ENCODE measurements around the gene CDK12.
A peak's percentile ranks its signal among the peaks of the same experiment; 100 is the strongest.
"Not testable (repeated sequence)": the region's sequence is repeated elsewhere in the genome, so short reads cannot be mapped to it uniquely, and the experiment has no call there.

Gene CDK12

DNA sequence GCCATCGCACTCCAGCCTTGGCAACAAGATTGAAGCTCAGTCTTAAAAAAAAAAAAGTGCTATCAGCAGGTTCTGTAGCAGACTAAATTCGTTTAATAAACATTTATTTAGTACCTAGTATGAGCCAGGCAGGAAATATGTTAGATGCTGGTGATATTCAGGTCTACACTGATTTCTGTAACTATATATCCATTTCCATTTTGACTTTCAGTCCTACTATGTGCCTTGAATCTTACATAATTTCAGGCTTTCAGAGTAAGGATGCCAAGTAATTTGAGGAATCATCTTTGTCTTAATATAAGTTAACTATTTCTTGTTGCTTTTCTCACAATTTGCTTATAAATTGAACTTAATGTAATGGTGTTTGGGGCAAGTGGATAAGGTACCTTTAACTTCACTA lies 46.2 kb downstream of the CDK12 start:
- DNase-seq (ENCODE audit: low read depth in 2 of 2): no peak

DNA sequence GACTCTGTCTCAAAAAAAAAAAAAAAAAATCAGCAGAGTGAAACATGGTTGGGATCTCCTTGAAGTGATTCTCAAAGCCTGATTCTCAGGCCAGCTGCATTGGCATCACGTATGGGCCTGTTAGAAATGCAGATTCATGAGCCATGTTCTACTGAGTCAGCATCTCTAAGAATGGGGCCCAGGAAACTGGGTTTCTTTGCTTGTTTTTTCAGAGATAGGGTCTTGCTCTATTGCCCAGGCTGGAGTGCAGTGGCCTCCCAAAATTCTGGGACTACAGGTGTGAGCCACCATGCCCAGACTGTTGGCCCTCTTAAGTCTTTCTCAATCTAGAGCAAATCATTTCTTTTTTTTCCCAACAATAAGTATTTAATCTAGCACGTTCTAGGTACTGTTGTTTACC lies 47.7 kb downstream of the CDK12 start:
- DNase-seq (ENCODE audit: low read depth in 2 of 2): no peak

DNA sequence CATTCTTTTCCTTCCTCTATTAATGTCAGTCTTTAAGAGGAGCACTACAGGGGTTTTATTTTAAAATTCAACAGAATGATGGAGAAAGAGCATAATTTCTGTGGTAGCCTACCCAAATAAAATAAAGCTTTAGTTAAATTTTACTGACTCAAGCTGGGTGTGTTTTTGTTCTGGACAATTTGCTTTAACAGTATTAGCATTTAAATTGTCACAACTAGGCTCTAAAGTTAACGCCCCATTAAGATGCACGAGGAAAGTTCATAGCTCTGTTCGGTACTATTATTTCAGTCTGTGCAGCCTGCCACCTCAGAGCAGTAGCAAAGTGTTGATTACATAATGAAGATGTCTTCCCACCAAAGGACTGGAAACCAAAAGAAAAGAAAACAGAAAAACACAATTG lies 52.0 kb downstream of the CDK12 start:
- no peak for DNase-seq (ENCODE audit: low read depth in 2 of 2)

- DNase-seq (ENCODE audit: low read depth in 2 of 2): no peak
These were observed 52.6 kb downstream of the CDK12 start for GRCh38 chr17:39513915-39514314.

DNA sequence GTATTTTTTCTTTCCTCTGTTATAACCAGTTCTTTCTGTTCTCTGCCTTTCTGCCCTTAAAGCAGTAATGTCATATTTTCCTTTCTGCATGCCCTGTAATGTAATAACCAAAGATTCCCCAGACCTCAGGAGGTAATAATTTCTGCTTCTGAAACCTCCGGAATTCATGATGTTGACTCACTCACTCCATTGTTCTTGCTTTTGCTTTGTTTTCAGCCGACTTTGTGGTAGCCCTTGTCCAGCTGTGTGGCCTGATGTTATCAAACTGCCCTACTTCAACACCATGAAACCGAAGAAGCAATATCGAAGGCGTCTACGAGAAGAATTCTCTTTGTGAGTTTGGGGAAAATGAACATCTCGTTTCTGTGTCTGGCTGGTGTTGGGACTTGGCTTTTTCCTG lies 55.9 kb downstream of the CDK12 start:
- no peak for DNase-seq (ENCODE audit: low read depth in 2 of 2)

DNA sequence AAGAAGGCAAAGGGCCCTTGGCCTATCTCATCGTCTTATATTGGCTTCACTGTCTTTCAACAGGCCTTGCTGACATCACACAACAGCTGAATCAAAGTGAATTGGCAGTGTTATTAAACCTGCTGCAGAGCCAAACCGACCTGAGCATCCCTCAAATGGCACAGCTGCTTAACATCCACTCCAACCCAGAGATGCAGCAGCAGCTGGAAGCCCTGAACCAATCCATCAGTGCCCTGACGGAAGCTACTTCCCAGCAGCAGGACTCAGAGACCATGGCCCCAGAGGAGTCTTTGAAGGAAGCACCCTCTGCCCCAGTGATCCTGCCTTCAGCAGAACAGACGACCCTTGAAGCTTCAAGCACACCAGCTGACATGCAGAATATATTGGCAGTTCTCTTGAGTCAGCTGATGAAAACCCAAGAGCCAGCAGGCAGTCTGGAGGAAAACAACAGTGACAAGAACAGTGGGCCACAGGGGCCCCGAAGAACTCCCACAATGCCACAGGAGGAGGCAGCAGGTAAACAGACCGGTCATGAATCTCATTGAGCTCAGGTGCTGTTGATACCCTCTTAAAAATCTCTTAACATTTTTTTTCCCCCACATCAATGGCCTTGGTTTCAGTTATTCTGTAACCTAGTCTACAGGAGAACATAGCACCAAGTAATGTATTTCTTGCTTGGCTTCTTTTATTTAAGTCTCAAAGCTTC lies 64.7 kb downstream of the CDK12 start:
- DNase-seq (ENCODE audit: low read depth in 2 of 2): no peak

- DNase-seq (ENCODE audit: low read depth in 2 of 2): no peak
These were observed 66.0 kb downstream of the CDK12 start for GRCh38 chr17:39527220-39527813.

GRCh38 chr17:39529455-39529854 lies 68.2 kb downstream of the CDK12 start:
- no peak for DNase-seq (ENCODE audit: low read depth in 2 of 2)

DNA sequence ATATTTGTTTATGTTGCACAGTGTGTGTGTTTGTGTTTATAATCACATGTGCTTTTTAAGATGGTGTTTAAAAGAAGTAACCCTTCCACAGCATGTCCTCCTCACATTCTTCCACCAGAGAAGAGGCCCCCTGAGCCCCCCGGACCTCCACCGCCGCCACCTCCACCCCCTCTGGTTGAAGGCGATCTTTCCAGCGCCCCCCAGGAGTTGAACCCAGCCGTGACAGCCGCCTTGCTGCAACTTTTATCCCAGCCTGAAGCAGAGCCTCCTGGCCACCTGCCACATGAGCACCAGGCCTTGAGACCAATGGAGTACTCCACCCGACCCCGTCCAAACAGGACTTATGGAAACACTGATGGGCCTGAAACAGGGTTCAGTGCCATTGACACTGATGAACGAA lies 69.2 kb downstream of the CDK12 start:
- DNase-seq (ENCODE audit: low read depth in 2 of 2): no peak

DNA sequence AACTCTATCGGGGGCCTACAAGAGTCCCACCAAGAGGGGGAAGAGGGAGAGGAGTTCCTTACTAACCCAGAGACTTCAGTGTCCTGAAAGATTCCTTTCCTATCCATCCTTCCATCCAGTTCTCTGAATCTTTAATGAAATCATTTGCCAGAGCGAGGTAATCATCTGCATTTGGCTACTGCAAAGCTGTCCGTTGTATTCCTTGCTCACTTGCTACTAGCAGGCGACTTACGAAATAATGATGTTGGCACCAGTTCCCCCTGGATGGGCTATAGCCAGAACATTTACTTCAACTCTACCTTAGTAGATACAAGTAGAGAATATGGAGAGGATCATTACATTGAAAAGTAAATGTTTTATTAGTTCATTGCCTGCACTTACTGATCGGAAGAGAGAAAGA lies 70.0 kb downstream of the CDK12 start:
- no peak for DNase-seq (ENCODE audit: low read depth in 2 of 2)

DNA sequence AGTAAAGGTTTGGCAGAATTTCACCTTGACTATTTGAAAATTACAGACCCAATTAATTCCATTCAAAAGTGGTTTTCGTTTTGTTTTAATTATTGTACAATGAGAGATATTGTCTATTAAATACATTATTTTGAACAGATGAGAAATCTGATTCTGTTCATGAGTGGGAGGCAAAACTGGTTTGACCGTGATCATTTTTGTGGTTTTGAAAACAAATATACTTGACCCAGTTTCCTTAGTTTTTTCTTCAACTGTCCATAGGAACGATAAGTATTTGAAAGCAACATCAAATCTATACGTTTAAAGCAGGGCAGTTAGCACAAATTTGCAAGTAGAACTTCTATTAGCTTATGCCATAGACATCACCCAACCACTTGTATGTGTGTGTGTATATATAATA lies 72.6 kb downstream of the CDK12 start:
- no peak for DNase-seq (ENCODE audit: low read depth in 2 of 2)

DNA sequence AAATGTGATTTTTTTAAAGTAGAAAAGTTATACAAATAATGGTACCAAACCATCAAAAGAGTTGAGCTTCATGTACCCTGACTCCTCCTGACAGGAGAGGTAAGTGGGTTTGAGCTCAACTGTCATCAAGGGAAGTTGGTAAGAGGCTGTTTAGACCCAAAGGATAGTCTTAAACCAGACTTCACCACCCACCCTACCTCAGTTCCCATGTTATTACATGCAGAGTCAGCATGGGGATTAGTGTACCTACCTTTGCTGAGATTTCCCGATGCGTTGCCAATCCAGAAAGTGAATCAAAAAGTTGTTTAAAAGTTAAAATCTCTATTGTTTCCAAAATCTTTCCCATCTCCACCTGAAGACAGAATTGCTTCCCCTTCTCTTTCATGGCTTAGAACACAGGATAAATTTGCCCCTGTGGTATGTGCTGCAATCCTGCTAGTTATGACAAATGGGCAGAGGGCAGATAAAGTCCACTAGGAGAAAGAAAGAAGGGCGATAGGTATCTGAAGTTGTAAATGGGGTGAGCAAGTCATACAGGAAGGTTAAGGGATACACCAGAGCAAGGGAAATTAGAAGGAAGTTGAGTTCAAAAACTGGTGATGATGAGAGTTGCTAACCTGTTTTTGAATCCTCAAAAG lies 73.6 kb downstream of the CDK12 start:
- DNase-seq (ENCODE audit: low read depth in 2 of 2): no peak

DNA sequence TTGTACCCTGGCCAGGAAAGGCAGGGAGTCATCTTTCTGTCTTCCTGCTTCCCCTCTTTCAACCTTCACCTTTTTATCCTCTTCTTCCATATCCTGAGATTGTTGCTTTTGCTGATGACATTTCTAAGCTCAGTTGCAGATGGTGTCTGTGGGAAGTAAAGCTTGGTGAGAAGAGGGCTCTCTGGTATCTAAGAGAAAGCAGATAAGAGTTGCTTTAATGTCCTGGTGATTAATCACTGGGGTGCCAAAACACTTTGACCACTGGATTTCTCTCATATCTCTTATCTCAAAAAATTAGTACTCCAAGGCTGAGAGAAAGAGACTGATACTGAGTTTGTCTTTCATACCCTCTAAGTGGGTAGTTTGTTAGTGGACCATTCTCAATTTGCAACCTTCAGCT lies 75.2 kb downstream of the CDK12 start:
- no peak for DNase-seq (ENCODE audit: low read depth in 2 of 2)

- not testable (repeated sequence) for DNase-seq (ENCODE audit: low read depth in 2 of 2)
These were observed 76.1 kb downstream of the CDK12 start for GRCh38 chr17:39537364-39537763.

DNA sequence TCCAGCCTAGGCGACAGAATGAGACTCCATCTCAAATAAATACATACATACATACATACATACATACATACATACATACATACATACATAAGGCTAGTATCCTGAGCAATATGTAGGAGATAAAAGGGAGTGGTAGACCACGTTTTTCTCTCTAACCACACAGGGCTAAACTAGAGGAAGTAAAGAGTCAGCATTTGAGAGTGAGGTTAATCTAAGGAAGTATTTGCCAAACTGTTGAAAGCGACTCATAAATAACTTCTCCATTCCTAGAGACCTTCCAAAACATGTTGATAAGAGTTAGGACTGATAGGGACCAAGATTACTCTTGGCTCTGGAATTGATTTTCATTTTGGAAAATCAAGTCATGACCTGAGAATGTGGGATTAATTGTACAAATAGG lies 77.6 kb downstream of the CDK12 start:
- no peak for DNase-seq (ENCODE audit: low read depth in 2 of 2)

GRCh38 chr17:39540611-39541010 lies 79.3 kb downstream of the CDK12 start:
- DNase-seq (ENCODE audit: low read depth in 2 of 2): no peak

- no peak for DNase-seq (ENCODE audit: low read depth in 2 of 2)
These were observed 80.4 kb downstream of the CDK12 start for GRCh38 chr17:39541652-39542051.

DNA sequence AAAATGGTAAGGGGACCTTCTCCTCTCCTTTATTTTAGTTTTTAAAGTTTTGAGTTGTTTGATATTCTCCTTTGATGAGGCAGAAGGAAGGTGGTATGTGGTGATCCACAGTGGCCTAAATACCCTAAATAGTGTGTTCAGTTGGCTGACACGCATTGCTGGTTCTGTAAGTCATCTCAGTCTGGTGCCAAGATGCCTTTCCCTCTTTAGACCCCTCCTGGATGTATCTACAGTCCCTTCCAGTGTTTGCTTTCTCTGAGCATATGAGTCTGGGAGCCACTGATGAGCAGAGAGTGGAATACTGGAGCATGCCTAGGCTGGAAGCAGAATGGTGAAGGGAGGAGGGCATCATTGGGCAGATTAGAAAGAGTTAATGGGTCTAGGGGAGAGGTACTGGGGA lies 81.9 kb downstream of the CDK12 start:
- DNase-seq (ENCODE audit: low read depth in 2 of 2): no peak

DNA sequence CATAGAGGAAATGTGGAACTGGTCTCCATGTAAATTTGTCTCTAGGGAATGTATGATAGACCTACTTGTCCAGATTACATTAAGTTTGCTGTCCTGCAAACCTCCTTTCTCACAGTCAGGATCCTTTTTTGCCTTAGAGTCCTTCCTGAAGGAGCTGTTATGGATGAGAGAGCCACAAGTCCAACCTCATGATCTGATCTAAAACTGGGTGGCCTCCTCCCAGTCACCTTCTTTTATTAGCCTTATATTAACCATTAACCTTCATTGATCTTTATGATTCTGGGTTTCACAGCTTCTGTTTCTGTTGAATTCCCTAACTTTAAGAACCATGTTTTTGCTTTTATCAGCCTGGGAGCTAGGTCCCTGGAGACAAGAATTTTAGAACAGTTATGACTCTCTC lies 82.4 kb downstream of the CDK12 start:
- DNase-seq (ENCODE audit: low read depth in 2 of 2): no peak

DNA sequence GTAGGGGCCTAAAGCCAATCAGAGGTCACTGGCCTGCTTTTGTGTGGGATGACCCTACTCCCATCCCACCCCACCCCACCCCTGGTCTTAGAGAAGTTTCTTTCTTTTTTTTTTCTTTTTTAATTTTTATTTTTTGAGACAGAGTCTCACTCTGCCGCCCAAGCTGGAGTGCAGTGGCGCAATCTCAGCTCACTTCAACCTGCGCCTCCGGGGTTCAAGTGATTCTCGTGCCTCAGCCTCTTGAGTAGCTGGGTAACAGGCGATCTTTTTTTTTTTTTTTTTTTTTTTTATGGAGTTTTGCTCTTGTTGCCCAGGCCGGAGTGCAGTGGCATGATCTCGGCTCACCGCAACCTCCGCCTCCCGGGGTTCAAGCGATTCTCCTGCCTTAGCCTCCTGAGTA lies 83.1 kb downstream of the CDK12 start:
- DNase-seq (ENCODE audit: low read depth in 2 of 2): not testable (repeated sequence)

DNA sequence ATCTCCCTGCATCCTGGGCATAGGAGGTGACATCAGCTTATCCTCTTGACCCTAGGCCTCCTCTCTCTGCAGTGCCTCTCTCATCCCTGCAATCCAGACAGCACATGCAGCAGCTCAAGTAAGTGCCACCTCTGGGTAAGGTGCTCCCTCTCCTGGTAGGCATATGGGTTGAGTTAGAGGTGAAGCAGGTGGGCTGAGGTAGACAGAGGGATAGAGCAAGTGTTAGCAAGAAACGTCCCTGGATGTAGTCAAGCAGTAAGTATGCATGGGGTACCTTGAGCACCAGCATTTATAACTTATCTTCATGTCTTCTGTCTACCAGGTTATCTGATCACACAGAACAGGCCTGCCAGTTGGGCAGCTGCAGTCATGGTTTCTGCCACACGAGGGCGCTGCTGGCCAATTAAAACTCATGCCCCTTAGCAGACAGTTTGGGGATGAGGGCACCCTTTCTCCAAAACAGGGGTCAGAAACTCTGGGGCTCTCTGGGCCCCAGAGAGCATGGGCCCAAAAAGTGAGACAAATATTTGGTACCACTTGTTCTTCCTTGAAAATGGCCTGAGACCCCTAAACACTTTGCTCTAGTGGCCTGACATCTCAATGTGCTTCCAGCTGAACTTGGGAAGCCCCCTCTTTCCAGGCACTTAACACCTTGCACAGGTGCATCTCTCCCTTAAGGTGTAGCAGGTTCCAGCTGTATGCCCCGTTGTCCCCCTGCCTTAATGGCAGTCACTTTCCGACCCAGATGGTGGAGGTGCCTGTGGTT lies 86.6 kb downstream of the CDK12 start:
- peak; percentile 38 to 67 for DNase-seq (ENCODE audit: low read depth in 2 of 2)

DNA sequence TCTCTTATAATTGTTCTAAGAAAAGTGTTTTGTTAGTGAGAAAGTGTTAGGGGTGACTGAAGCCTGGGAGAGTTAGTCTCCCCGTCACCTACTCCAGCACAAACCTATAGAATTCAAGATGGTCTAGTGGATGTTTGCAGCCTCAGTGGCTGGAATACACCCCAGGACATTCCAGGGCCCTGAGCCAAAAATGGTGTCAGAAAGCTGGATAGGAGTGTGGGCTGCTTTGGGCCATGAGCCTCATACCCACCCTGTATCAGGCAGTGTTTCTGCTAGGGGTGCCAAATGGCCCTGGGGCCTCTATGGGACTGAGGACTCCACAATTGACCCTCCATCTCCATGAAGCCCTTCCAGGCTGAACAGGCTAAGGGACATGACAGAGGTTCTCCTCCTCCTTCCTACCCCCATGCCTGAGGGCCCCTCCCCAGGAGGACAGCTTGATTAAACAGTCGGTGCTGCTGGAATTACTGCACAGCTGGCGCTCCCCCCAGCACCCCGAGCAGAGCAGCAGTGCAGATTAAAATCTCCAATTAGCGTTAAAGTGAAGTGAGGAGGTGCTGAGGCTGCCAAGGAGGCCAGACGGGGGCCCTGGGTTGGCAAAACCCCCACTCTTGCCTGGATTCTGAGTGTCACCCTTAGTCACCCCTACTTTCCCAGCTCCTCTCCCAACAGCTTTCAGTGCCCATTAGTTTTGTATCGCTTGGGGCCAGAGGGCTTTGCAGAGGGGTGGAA lies 87.4 kb downstream of the CDK12 start:
- no peak for DNase-seq (ENCODE audit: low read depth in 2 of 2)

All from stimulated activated CD4-positive, alpha-beta T cell treated with anti-CD3 and anti-CD28 coated beads, Interleukin-1b, Interleukin-23, amount 100 ng/mL, for 1 hour (primary cell).